ENCODE results near the gene ATL1.
"Not testable (repeated sequence)": the region's sequence is repeated elsewhere in the genome, so short reads cannot be mapped to it uniquely, and the experiment has no call there.

Gene ATL1

GRCh38 chr14:50658203-50658602 lies 98.3 kb downstream of the ATL1 start:
- no peak overlapping the region for H3K4me3 ChIP-seq (ENCODE audit: low read length)
- H3K36me3 ChIP-seq (ENCODE audit: insufficient read depth, low read length), result peaks cover 14% of the 10 kb centered on the region
- peaks cover 4% of the 10 kb centered on the region for H3K9me3 ChIP-seq (ENCODE audit: low read length)
- peaks cover 5% of the 10 kb centered on the region for H3K4me1 ChIP-seq (ENCODE audit: insufficient read depth, low read length)
- no peak overlapping the region for H2AFZ ChIP-seq (ENCODE audit: low read depth, low read length)
- no peaks in the 10 kb centered on the region for H3K27me3 ChIP-seq (ENCODE audit: insufficient read depth, low read length)

GRCh38 chr14:50659327-50659974 lies 99.5 kb downstream of the ATL1 start:
- Histone ChIP-seq H3K4me1 (ENCODE audit: insufficient read depth, low read length) (peaks cover 5% of the 10 kb centered on the region), H3K36me3 (ENCODE audit: insufficient read depth, low read length) (peaks cover 20% of the 10 kb centered on the region), H3K9me3 (ENCODE audit: low read length) (peaks cover 4% of the 10 kb centered on the region), H3K27me3 (ENCODE audit: insufficient read depth, low read length) (no peaks in the 10 kb centered on the region), H3K4me3 (ENCODE audit: low read length) (no peak overlapping the region), H2AFZ (ENCODE audit: low read depth, low read length) (no peak overlapping the region)

DNA sequence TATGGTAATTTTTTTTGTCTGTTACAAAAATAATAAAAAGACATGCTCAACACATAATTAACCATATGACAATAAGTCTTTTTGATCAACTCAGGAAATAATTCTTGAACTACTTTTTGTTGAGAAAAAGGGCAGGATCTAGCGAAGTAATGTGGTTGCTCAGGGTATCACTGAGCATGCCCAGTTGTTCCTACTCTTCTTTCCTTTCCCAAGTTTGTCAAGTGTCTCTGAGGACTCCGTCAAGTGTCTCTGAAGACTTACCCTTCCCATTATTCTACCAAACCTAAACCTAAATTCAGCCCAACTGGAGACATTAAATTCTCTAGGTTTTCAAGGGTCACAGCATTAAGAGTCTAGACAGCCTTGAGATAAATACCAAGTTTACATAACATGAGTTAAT lies 104.6 kb downstream of the ATL1 start:
- Histone ChIP-seq H3K36me3 (ENCODE audit: insufficient read depth, low read length) (peaks cover 24% of the 10 kb centered on the region), H3K4me1 (ENCODE audit: insufficient read depth, low read length) (peaks cover 19% of the 10 kb centered on the region)
- H2AFZ ChIP-seq (ENCODE audit: low read depth, low read length); H3K9me3 ChIP-seq (ENCODE audit: low read length); H3K27me3 ChIP-seq (ENCODE audit: insufficient read depth, low read length); H3K4me3 ChIP-seq (ENCODE audit: low read length): not testable (repeated sequence)

DNA sequence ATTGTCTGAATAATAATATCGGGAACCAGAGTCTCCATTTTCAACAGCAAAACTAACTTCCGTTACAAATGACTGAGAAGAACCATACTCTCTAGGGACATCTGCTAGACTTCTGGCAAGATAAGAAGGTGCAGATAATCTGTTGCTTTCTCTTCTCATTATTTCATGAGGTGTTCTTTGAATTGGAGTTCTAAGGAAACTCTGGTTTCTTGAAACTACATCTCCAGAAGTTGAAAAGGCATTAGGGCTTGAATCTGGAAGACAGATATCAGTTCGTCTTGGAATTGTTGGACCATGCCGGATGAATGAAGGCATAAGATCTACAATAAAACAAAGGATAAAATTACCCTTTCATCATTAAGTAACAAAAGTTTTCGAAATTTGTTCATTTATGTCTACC lies 105.4 kb downstream of the ATL1 start:
- H3K4me1 ChIP-seq (ENCODE audit: insufficient read depth, low read length), result peaks cover 21% of the 10 kb centered on the region
- H3K4me3 ChIP-seq (ENCODE audit: low read length), result peak overlapping the region; percentile 4

GRCh38 chr14:50666772-50667683 lies 107.1 kb downstream of the ATL1 start:
- no peaks in the 10 kb centered on the region for H3K9me3 ChIP-seq (ENCODE audit: low read length)
- peak overlapping the region; percentile 85 for H2AFZ ChIP-seq (ENCODE audit: low read depth, low read length)
- peaks cover 21% of the 10 kb centered on the region for H3K4me1 ChIP-seq (ENCODE audit: insufficient read depth, low read length)
- H3K27me3 ChIP-seq (ENCODE audit: insufficient read depth, low read length), result no peaks in the 10 kb centered on the region
- H3K36me3 ChIP-seq (ENCODE audit: insufficient read depth, low read length), result peaks cover 11% of the 10 kb centered on the region
- peak overlapping the region; percentile 81 for H3K4me3 ChIP-seq (ENCODE audit: low read length)

More for the DNA sequence above, 105.4 kb downstream of the ATL1 start:
- not testable (repeated sequence) for H3K9me3 ChIP-seq (ENCODE audit: low read length); H3K27me3 ChIP-seq (ENCODE audit: insufficient read depth, low read length); H2AFZ ChIP-seq (ENCODE audit: low read depth, low read length)
- peaks cover 22% of the 10 kb centered on the region for H3K36me3 ChIP-seq (ENCODE audit: insufficient read depth, low read length)

DNA sequence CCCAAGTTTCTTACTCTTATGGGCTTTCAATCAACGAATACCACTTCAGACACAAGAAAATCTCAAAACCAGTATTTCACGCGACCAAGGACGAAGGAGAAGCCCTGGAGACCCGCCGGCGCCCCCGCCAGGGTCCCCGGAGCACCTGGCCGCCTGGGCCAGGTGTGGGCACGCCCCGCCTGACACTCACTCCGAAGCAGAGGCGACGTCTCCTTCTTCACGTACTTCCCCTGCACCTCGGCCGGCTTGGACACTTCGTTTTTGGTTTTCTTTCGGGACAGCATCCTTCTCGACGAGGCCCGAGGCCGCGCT lies 107.7 kb downstream of the ATL1 start:
- Histone ChIP-seq H3K27me3 (ENCODE audit: insufficient read depth, low read length) (no peaks in the 10 kb centered on the region), H3K36me3 (ENCODE audit: insufficient read depth, low read length) (peaks cover 11% of the 10 kb centered on the region), H2AFZ (ENCODE audit: low read depth, low read length) (peak overlapping the region; percentile 85), H3K9me3 (ENCODE audit: low read length) (no peaks in the 10 kb centered on the region), H3K4me1 (ENCODE audit: insufficient read depth, low read length) (peaks cover 21% of the 10 kb centered on the region), H3K4me3 (ENCODE audit: low read length) (peak overlapping the region; percentile 81)

- Histone ChIP-seq H3K36me3 (ENCODE audit: insufficient read depth, low read length) (peaks cover 11% of the 10 kb centered on the region), H2AFZ (ENCODE audit: low read depth, low read length) (peak within 1 kb of the TSS; percentile 85), H3K27me3 (ENCODE audit: insufficient read depth, low read length) (no peaks in the 10 kb centered on the region), H3K4me1 (ENCODE audit: insufficient read depth, low read length) (peaks cover 21% of the 10 kb centered on the region), H3K4me3 (ENCODE audit: low read length) (peak within 1 kb of the TSS; percentile 81), H3K9me3 (ENCODE audit: low read length) (no peaks in the 10 kb centered on the region)
These were observed 108.3 kb downstream of the ATL1 start, which contains the start of gene SAV1 for GRCh38 chr14:50667996-50668825. TSS of gene SAV1 (minus strand) at chr14:50668306. CDS start at chr14:50667967, 339 bp downstream.

DNA sequence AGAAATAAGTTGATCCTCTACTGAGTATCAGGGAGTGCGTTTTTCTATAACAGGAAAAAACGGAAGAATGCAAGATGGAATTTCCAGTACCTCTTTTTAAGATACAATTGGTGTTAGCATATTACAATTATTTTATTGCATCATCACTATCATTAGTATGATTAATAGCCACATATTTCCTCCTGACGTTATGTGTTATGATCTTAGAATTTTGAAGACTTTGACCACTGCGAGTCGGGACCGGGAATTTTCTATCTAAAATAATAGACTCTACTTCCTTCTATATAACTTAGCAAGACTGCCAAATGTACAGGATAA lies 108.8 kb downstream of the ATL1 start:
- peaks cover 21% of the 10 kb centered on the region for H3K4me1 ChIP-seq (ENCODE audit: insufficient read depth, low read length)
- peak overlapping the region; percentile 85 for H2AFZ ChIP-seq (ENCODE audit: low read depth, low read length)
- H3K36me3 ChIP-seq (ENCODE audit: insufficient read depth, low read length), result peaks cover 9% of the 10 kb centered on the region
- H3K9me3 ChIP-seq (ENCODE audit: low read length), result no peaks in the 10 kb centered on the region
- peak overlapping the region; percentile 81 for H3K4me3 ChIP-seq (ENCODE audit: low read length)
- H3K27me3 ChIP-seq (ENCODE audit: insufficient read depth, low read length), result no peaks in the 10 kb centered on the region

DNA sequence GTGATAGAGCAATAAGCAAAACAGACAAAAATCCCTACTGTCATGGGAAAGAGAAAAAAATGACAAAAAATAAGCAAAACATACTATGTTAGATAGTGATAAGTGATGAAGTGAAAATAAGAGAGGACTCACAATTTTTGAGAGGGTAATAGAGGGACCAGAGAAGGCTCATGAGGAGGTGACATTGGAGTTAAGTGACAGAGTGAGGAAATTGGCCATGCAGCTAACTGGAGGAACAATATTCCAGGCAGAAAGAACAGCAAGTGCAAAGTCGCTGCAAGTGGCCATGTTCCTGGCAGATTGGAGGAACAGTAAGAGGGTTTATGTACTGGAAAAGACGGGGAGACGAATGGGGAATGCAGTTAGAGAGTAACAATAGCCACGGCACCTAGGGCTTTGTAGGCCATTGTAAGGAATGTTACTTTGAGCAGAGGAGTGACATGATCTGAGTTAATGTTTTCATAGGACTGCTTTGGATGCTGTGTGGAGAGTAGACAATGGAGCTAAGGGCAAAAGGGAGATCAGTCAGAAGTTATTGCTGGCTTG lies 109.6 kb downstream of the ATL1 start:
- H3K9me3 ChIP-seq (ENCODE audit: low read length), result no peaks in the 10 kb centered on the region
- H3K4me3 ChIP-seq (ENCODE audit: low read length), result peak overlapping the region; percentile 81
- no peaks in the 10 kb centered on the region for H3K27me3 ChIP-seq (ENCODE audit: insufficient read depth, low read length)
- peaks cover 21% of the 10 kb centered on the region for H3K4me1 ChIP-seq (ENCODE audit: insufficient read depth, low read length)
- peaks cover 4% of the 10 kb centered on the region for H3K36me3 ChIP-seq (ENCODE audit: insufficient read depth, low read length)
- H2AFZ ChIP-seq (ENCODE audit: low read depth, low read length), result peak overlapping the region; percentile 85

DNA sequence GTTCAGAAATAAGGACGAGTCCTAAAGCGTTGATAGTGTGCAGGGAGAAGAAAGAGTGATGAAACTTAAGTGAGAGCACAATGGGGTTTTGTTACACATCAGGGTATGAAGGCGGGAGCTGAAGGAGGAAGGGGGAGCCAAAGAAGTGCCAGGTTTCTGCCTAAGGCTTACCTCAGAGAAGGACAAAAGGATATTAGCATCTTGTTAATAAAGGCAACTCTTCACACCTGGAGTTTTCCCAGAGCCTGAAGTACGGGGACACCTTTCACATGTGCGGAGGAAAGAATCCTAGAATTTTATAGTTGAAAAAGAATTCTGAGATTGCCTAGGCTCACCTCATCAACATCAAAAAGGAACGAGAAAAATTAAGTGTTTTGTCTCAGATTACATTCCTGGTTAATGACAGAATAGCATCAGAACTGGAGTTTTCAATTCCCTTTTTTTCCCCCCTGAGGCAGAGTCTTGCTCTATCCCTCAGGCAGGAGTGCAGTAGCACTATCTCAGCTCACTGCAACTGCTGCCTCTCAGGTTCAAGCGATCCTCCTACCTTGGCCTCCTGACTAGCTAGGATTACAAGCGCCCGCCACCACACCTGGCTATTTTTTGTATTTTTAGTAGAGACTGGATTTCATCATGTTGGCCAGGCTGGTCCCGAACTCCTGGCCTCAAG lies 110.4 kb downstream of the ATL1 start:
- no peaks in the 10 kb centered on the region for H3K36me3 ChIP-seq (ENCODE audit: insufficient read depth, low read length)
- H2AFZ ChIP-seq (ENCODE audit: low read depth, low read length), result no peak overlapping the region
- peaks cover 21% of the 10 kb centered on the region for H3K4me1 ChIP-seq (ENCODE audit: insufficient read depth, low read length)
- H3K9me3 ChIP-seq (ENCODE audit: low read length), result no peaks in the 10 kb centered on the region
- no peak overlapping the region for H3K4me3 ChIP-seq (ENCODE audit: low read length)
- H3K27me3 ChIP-seq (ENCODE audit: insufficient read depth, low read length), result no peaks in the 10 kb centered on the region

DNA sequence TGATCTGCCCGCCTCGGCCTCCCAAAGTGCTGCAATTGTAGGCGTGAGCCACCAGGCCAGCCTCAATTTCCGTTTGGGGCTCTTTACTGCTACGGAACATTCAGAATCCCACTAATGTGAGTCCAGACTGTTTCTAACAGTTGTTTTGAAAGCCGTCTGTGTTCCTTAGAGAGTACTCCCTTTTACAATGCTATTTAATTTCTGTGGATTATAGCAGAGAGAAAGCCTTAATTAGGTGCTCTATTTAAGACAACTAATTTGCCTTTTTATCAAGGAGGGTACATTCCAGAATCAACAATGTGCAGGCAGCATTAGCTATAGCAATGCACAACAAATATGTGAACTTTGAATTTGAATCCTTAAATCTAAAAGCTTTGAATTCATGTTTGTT lies 110.9 kb downstream of the ATL1 start:
- no peaks in the 10 kb centered on the region for H3K36me3 ChIP-seq (ENCODE audit: insufficient read depth, low read length)
- H3K4me3 ChIP-seq (ENCODE audit: low read length), result no peak overlapping the region
- H3K27me3 ChIP-seq (ENCODE audit: insufficient read depth, low read length), result no peaks in the 10 kb centered on the region
- no peaks in the 10 kb centered on the region for H3K9me3 ChIP-seq (ENCODE audit: low read length)
- peaks cover 20% of the 10 kb centered on the region for H3K4me1 ChIP-seq (ENCODE audit: insufficient read depth, low read length)
- no peak overlapping the region for H2AFZ ChIP-seq (ENCODE audit: low read depth, low read length)

DNA sequence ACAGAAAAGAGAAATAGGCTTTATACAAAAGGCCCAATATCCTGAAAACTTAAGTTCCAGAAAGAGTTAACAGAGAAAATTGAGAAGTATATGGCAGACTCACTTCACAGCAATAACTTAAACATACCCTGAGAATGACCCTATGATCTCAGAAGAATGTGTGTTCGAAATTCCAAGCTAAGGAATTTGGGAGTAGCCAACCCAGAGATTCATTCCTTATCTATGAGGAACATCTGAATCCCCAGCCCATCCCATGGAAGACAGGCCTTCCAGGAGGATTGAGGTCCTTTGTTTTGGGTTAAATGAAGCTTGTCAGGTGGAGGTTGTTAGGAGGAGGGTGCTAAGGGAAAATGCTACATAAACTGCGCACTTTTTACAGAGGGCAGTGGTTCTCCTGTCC lies 115.7 kb downstream of the ATL1 start:
- no peaks in the 10 kb centered on the region for H3K27me3 ChIP-seq (ENCODE audit: insufficient read depth, low read length)
- H3K4me3 ChIP-seq (ENCODE audit: low read length), result no peak overlapping the region
- H2AFZ ChIP-seq (ENCODE audit: low read depth, low read length), result no peak overlapping the region
- no peaks in the 10 kb centered on the region for H3K4me1 ChIP-seq (ENCODE audit: insufficient read depth, low read length)
- no peaks in the 10 kb centered on the region for H3K36me3 ChIP-seq (ENCODE audit: insufficient read depth, low read length)
- H3K9me3 ChIP-seq (ENCODE audit: low read length), result no peaks in the 10 kb centered on the region
